Measurements from ENCODE around the gene SPATA20.

Gene SPATA20

GRCh38 chr17:50578173-50578572, 31.2 kb downstream of the SPATA20 start:
- no peak overlapping the region for H3K4me3 ChIP-seq (ENCODE audit: low read length)
- TF ChIP-seq CTCF (IDR thresholded peaks at IDR 0.05; ENCODE audit: insufficient read depth, low read depth, low read length, missing control alignments) = no peak
- DNase-seq (ENCODE audit: low read depth) = no peak

- TF ChIP-seq CTCF (IDR thresholded peaks at IDR 0.05; ENCODE audit: insufficient read depth, low read depth, low read length, missing control alignments) = no peak
- H3K4me3 ChIP-seq (ENCODE audit: low read length) = no peak overlapping the region
Measured at GRCh38 chr17:50579399-50579798, 32.4 kb downstream of the SPATA20 start.

GRCh38 chr17:50580646-50581045, 33.7 kb downstream of the SPATA20 start:
- H3K4me3 ChIP-seq (ENCODE audit: low read length) = no peak overlapping the region
- DNase-seq (ENCODE audit: low read depth) = no peak
- TF ChIP-seq CTCF (IDR thresholded peaks at IDR 0.05; ENCODE audit: insufficient read depth, low read depth, low read length, missing control alignments) = no peak

More at GRCh38 chr17:50579399-50579798, 32.4 kb downstream of the SPATA20 start:
- no peak for DNase-seq (ENCODE audit: low read depth)

GRCh38 chr17:50581316-50581715, 34.3 kb downstream of the SPATA20 start:
- DNase-seq (ENCODE audit: low read depth) = no peak
- TF ChIP-seq CTCF (IDR thresholded peaks at IDR 0.05; ENCODE audit: insufficient read depth, low read depth, low read length, missing control alignments) = no peak

GRCh38 chr17:50582741-50583140, 35.8 kb downstream of the SPATA20 start:
- no peak for TF ChIP-seq CTCF (IDR thresholded peaks at IDR 0.05; ENCODE audit: insufficient read depth, low read depth, low read length, missing control alignments)
- no peak for DNase-seq (ENCODE audit: low read depth)
- H3K4me3 ChIP-seq (ENCODE audit: low read length) = no peak overlapping the region

More at GRCh38 chr17:50581316-50581715, 34.3 kb downstream of the SPATA20 start:
- no peak overlapping the region for H3K4me3 ChIP-seq (ENCODE audit: low read length)

GRCh38 chr17:50583641-50584040, 36.7 kb downstream of the SPATA20 start:
- no peak overlapping the region for H3K4me3 ChIP-seq (ENCODE audit: low read length)
- DNase-seq (ENCODE audit: low read depth) = no peak
- TF ChIP-seq CTCF (IDR thresholded peaks at IDR 0.05; ENCODE audit: insufficient read depth, low read depth, low read length, missing control alignments) = no peak

GRCh38 chr17:50584116-50584515, 37.1 kb downstream of the SPATA20 start:
- no peak overlapping the region for H3K4me3 ChIP-seq (ENCODE audit: low read length)
- DNase-seq (ENCODE audit: low read depth) = no peak
- no peak for TF ChIP-seq CTCF (IDR thresholded peaks at IDR 0.05; ENCODE audit: insufficient read depth, low read depth, low read length, missing control alignments)
